NB4 (cell line): ENCODE measurements around the gene SLC12A1.

Source experiments
- DNase-seq: peaks from one replicate; pipeline ENCODE4 v3.0.0; 2010; ENCODE audit warnings: low read depth
- H3K4me3 ChIP-seq: one replicate; pipeline ENCODE4 v1.5.1; 2011; ENCODE audit warnings: mild to moderate bottlenecking, low read depth, low read length, moderate library complexity
- MYC ChIP-seq: IDR thresholded peaks from 2 replicates; pipeline ENCODE4 v1.6.1; 2011; ENCODE audit warnings: low read depth, low read length
- POLR2A ChIP-seq: IDR thresholded peaks from 2 replicates; pipeline ENCODE4 v1.6.1; 2011; ENCODE audit warnings: mild to moderate bottlenecking; ENCODE audit not compliant: insufficient read length; ENCODE audit errors: extremely low read depth
- TF ChIP-seq, protein P1 (sequence below): IDR thresholded peaks from 2 replicates; pipeline ENCODE4 v1.6.1; 2011; ENCODE audit warnings: low read depth, low read length
- TF ChIP-seq, protein P2 (sequence below): IDR thresholded peaks from one replicate; pipeline ENCODE4 v1.5.1; 2012; ENCODE audit warnings: low read depth, low read length

SLC12A1 gene

GRCh38 chr15:48185529-48185928, 20.6 kb upstream of the SLC12A1 start:
- DNase-seq: no peak
- no peak overlapping the region for H3K4me3 ChIP-seq
- TF ChIP-seq, protein P1, sequence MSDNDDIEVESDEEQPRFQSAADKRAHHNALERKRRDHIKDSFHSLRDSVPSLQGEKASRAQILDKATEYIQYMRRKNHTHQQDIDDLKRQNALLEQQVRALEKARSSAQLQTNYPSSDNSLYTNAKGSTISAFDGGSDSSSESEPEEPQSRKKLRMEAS: no peak
- TF ChIP-seq, protein P2, sequence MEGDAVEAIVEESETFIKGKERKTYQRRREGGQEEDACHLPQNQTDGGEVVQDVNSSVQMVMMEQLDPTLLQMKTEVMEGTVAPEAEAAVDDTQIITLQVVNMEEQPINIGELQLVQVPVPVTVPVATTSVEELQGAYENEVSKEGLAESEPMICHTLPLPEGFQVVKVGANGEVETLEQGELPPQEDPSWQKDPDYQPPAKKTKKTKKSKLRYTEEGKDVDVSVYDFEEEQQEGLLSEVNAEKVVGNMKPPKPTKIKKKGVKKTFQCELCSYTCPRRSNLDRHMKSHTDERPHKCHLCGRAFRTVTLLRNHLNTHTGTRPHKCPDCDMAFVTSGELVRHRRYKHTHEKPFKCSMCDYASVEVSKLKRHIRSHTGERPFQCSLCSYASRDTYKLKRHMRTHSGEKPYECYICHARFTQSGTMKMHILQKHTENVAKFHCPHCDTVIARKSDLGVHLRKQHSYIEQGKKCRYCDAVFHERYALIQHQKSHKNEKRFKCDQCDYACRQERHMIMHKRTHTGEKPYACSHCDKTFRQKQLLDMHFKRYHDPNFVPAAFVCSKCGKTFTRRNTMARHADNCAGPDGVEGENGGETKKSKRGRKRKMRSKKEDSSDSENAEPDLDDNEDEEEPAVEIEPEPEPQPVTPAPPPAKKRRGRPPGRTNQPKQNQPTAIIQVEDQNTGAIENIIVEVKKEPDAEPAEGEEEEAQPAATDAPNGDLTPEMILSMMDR: no peak
- TF ChIP-seq POLR2A (no peak), MYC (no peak)

DNA sequence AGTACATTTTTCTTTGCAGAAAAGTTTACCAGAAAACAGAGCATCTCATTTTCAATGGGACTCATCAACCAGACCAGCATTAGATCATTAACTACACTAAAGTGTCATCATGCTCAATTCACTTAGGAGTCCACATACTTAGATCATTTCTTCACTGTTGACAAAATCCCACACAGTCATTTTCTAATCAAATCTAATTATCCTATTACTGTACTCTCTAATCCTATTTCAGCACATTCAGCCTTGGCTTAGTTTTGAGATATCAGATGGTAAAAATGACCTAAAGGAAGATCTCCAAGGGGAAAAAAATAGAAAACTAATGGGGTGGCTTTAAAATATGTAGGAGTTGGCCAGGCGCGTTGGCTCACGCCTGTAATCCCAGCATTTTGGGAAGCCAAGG, 19.8 kb upstream of the SLC12A1 start:
- no peak overlapping the region for H3K4me3 ChIP-seq
- TF ChIP-seq, protein P1: no peak
- TF ChIP-seq, protein P2: no peak
- TF ChIP-seq POLR2A (no peak), MYC (no peak)
- no peak for DNase-seq

GRCh38 chr15:48190932-48191573, 15.0 kb upstream of the SLC12A1 start:
- TF ChIP-seq, protein P1: no peak
- TF ChIP-seq MYC (no peak), POLR2A (no peak)
- TF ChIP-seq, protein P2: no peak
- peak; percentile 45 for DNase-seq
- no peak overlapping the region for H3K4me3 ChIP-seq

- DNase-seq: no peak
- no peak for TF ChIP-seq POLR2A
- TF ChIP-seq MYC: no peak
- TF ChIP-seq, protein P1: no peak
- TF ChIP-seq, protein P2: no peak
- no peak within 1 kb of the TSS for H3K4me3 ChIP-seq
Observed at GRCh38 chr15:48191574-48192225, 14.4 kb upstream of the SLC12A1 start, which contains the start of gene CTXN2. TSS of gene CTXN2 (plus strand) at chr15:48191665. CDS start at chr15:48201301, 9,636 bp downstream.

GRCh38 chr15:48202068-48202467, 4.0 kb upstream of the SLC12A1 start:
- no peak overlapping the region for H3K4me3 ChIP-seq
- DNase-seq: no peak
- TF ChIP-seq, protein P1: no peak
- TF ChIP-seq MYC (no peak), POLR2A (no peak)
- TF ChIP-seq, protein P2: no peak
